GM12865 (cell line): Measurements from ENCODE around the gene ARAP3.
A peak's percentile ranks its signal among the peaks of the same experiment; 100 is the strongest.

Experiments used
- DNase-seq: peaks from one replicate; pipeline ENCODE4 v3.0.0; 2010; ENCODE audit warnings: low read depth
- H3K4me3 ChIP-seq: 2 replicates; pipeline ENCODE4 v1.5.1; 2011; ENCODE audit warnings: mild to moderate bottlenecking, low read depth, low read length, control low read depth
- CTCF ChIP-seq: IDR thresholded peaks from 2 replicates; pipeline ENCODE4 v1.5.1; 2011; ENCODE audit warnings: low read length, control low read depth, low read depth, inconsistent platforms; ENCODE audit not compliant: insufficient read depth; ENCODE audit errors: missing control alignments

Gene ARAP3

GRCh38 chr5:141633871-141634561 lies 48.0 kb downstream of the ARAP3 start:
- peak; percentile 75 for DNase-seq
- no peak overlapping the region for H3K4me3 ChIP-seq
- TF ChIP-seq CTCF: no peak

GRCh38 chr5:141632650-141633049 lies 49.4 kb downstream of the ARAP3 start:
- H3K4me3 ChIP-seq: no peak overlapping the region
- no peak for DNase-seq
- no peak for TF ChIP-seq CTCF

- no peak for DNase-seq
- H3K4me3 ChIP-seq: no peak overlapping the region
- no peak for TF ChIP-seq CTCF
Observed at GRCh38 chr5:141630570-141631140, 51.4 kb downstream of the ARAP3 start.

GRCh38 chr5:141628175-141628788 lies 53.7 kb downstream of the ARAP3 start:
- DNase-seq: no peak
- no peak overlapping the region for H3K4me3 ChIP-seq
- TF ChIP-seq CTCF: no peak

GRCh38 chr5:141623611-141624010 lies 58.4 kb downstream of the ARAP3 start:
- DNase-seq: no peak
- no peak overlapping the region for H3K4me3 ChIP-seq
- no peak for TF ChIP-seq CTCF

GRCh38 chr5:141623186-141623585 lies 58.8 kb downstream of the ARAP3 start:
- no peak for TF ChIP-seq CTCF
- H3K4me3 ChIP-seq: no peak overlapping the region

More at GRCh38 chr5:141623186-141623585, 58.8 kb downstream of the ARAP3 start:
- DNase-seq: peak; percentile 84
